Esophagus muscularis mucosa (tissue), 4 donors: Measurements from ENCODE around the gene EIF2A.

Experiments used
- CTCF ChIP-seq, 3 experiments: fragments of 200-600 bp in 2 of 3; fragments of 450-650 bp in 1 of 3; sonication (generic) in 2 of 3; IDR thresholded peaks; one replicate each; pipeline ENCODE4 v1.5.1; 2017 to 2019; ENCODE audit warnings: antibody characterized with exemption in 3 of 3, mild to moderate bottlenecking in 2 of 3, moderate library complexity in 1 of 3
- EP300 ChIP-seq: sonication (generic); formaldehyde crosslinking; IDR thresholded peaks from one replicate; pipeline ENCODE4 v1.6.1; 2017; ENCODE audit warnings: antibody characterized with exemption
- POLR2A ChIP-seq: fragments of 450-650 bp; IDR thresholded peaks from one replicate; pipeline ENCODE4 v1.6.1; 2017; ENCODE audit warnings: antibody characterized with exemption, moderate library complexity, mild to moderate bottlenecking, low read depth
- POLR2AphosphoS5 ChIP-seq, 2 donors: sonication (generic); formaldehyde crosslinking; IDR thresholded peaks; one replicate each; pipeline ENCODE4 v1.6.1; 2017; ENCODE audit warnings: antibody characterized with exemption in 2 of 2

GRCh38 chr3:150544726-150545125, 1.9 kb upstream of the EIF2A start:
- TF ChIP-seq CTCF (IDR thresholded peaks at IDR 0.05) (no peak), POLR2A (no peak), POLR2AphosphoS5 (IDR thresholded peaks at IDR 0.05) (no peak), EP300 (no peak)
